ENCODE data around the gene NUMA1.
A peak's percentile ranks its signal among the peaks of the same experiment; 100 is the strongest.

The NUMA1 gene

DNA sequence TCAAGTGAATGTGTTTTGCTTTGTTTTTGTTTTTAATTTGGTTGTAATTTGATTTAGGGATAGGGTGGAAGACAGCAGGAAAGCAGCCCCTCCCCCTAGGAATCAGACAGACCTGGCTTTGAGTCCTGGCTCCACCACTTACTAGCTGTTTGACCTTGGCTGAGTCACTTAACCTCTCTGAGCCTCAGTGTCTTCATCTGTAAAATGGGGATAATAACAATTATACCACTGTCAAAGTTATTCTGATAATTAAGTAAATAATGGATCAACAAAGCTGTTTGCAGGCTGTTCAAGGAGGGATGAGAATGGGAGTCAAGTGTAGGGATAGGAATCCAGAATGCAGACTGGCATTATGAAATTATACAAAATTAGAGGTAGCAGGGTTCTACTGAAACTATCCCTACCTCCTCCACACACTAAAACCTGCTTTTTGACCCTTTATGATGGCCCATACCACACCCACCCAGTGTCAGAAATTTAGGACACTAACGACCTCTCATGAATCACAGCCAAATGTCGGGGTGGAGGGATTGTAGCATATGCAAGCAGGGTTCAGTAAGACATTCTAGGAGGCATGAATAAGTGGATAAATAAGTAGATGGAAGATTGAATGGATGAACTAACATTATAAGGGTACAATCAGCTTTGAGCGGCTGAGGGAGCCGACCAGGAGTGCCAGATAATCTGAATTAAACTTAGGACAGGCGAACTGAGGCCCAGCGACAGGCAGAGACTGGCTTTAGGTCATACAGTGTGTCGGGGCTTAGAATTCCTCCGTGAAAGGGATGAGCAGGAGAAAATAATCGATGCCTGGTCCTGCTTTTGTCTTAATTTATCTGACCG, 31.2 kb upstream of the NUMA1 start:
- no peaks in the 10 kb centered on the region for H3K27me3 ChIP-seq (ENCODE audit: control insufficient read depth, insufficient read depth, low read length)
- peak overlapping the region; percentile 37 for H3K9ac ChIP-seq
- H3K36me3 ChIP-seq (ENCODE audit: control insufficient read depth, insufficient read depth, low read length), result no peaks in the 10 kb centered on the region
- H3K4me2 ChIP-seq (ENCODE audit: low read length), result peak overlapping the region; percentile 95
- H2AFZ ChIP-seq, result peak overlapping the region; percentile 79
- H3K27ac ChIP-seq, result peak overlapping the region; percentile 99
- H3K79me2 ChIP-seq, result no peaks in the 10 kb centered on the region
- TF ChIP-seq, protein P1, sequence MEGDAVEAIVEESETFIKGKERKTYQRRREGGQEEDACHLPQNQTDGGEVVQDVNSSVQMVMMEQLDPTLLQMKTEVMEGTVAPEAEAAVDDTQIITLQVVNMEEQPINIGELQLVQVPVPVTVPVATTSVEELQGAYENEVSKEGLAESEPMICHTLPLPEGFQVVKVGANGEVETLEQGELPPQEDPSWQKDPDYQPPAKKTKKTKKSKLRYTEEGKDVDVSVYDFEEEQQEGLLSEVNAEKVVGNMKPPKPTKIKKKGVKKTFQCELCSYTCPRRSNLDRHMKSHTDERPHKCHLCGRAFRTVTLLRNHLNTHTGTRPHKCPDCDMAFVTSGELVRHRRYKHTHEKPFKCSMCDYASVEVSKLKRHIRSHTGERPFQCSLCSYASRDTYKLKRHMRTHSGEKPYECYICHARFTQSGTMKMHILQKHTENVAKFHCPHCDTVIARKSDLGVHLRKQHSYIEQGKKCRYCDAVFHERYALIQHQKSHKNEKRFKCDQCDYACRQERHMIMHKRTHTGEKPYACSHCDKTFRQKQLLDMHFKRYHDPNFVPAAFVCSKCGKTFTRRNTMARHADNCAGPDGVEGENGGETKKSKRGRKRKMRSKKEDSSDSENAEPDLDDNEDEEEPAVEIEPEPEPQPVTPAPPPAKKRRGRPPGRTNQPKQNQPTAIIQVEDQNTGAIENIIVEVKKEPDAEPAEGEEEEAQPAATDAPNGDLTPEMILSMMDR (IDR thresholded peaks at IDR 0.05), result no peak
- peaks cover 11% of the 10 kb centered on the region for H3K4me1 ChIP-seq
- H3K4me3 ChIP-seq (ENCODE audit: low read depth, low read length), result peak overlapping the region; percentile 92
- no peaks in the 10 kb centered on the region for H3K9me3 ChIP-seq (ENCODE audit: control insufficient read depth, low read length)

GRCh38 chr11:72105888-72106287, 25.5 kb upstream of the NUMA1 start, which contains the start of gene TOMT:
Gene TOMT, plus strand, starts transcription at chr11:72105924. Its CDS starts 28 bp downstream, at chr11:72105952.
- Histone ChIP-seq H3K4me1 (peaks cover 5% of the 10 kb centered on the region), H3K79me2 (peaks cover 9% of the 10 kb centered on the region), H3K9me3 (ENCODE audit: control insufficient read depth, low read length) (no peaks in the 10 kb centered on the region), H3K27ac (no peak within 1 kb of the TSS), H3K4me2 (ENCODE audit: low read length) (no peak within 1 kb of the TSS), H2AFZ (no peak within 1 kb of the TSS), H3K9ac (no peak within 1 kb of the TSS), H3K27me3 (ENCODE audit: control insufficient read depth, insufficient read depth, low read length) (no peaks in the 10 kb centered on the region), H3K36me3 (ENCODE audit: control insufficient read depth, insufficient read depth, low read length) (no peaks in the 10 kb centered on the region), H3K4me3 (ENCODE audit: low read depth, low read length) (no peak within 1 kb of the TSS)
- TF ChIP-seq, protein P1 (IDR thresholded peaks at IDR 0.05), result no peak

DNA sequence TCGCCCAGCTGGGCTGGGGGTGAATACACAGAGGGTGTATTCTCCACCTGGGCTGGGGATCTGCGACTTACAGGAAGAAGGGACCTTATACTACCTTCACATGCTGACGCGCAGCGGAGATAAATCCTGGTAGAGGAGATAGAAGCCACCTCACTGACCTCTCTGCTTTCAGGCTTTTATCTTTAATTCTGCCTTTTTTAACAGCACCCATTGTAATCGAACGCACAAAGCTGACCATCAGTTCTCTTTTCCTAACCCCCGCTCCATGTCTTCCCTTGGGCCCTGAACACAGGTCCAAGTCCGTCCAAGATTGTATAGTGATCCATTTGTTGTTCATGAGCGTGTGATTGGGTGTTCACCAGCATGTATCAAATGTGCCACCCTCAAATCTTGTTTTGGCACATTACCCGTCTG, 23.4 kb upstream of the NUMA1 start:
- Histone ChIP-seq H2AFZ (peak overlapping the region; percentile 86), H3K4me2 (ENCODE audit: low read length) (peak overlapping the region; percentile 89), H3K4me1 (peaks cover 5% of the 10 kb centered on the region), H3K79me2 (peaks cover 12% of the 10 kb centered on the region), H3K27ac (peak overlapping the region; percentile 91), H3K36me3 (ENCODE audit: control insufficient read depth, insufficient read depth, low read length) (no peaks in the 10 kb centered on the region), H3K27me3 (ENCODE audit: control insufficient read depth, insufficient read depth, low read length) (no peaks in the 10 kb centered on the region), H3K9ac (no peak overlapping the region), H3K9me3 (ENCODE audit: control insufficient read depth, low read length) (no peaks in the 10 kb centered on the region), H3K4me3 (ENCODE audit: low read depth, low read length) (peak overlapping the region; percentile 45)
- TF ChIP-seq, protein P1 (IDR thresholded peaks at IDR 0.05), result no peak

GRCh38 chr11:72102946-72103753, 22.8 kb upstream of the NUMA1 start, which contains the start of gene LAMTOR1:
Gene LAMTOR1, minus strand, starts transcription at chr11:72103297. Its CDS starts 73 bp downstream, at chr11:72103224.
- peaks cover 5% of the 10 kb centered on the region for H3K4me1 ChIP-seq

More at GRCh38 chr11:72102946-72103753, 22.8 kb upstream of the NUMA1 start, which contains the start of gene LAMTOR1:
- Histone ChIP-seq H3K79me2 (peaks cover 12% of the 10 kb centered on the region), H3K9ac (peak within 1 kb of the TSS; percentile 87), H3K9me3 (ENCODE audit: control insufficient read depth, low read length) (no peaks in the 10 kb centered on the region), H3K4me2 (ENCODE audit: low read length) (peak within 1 kb of the TSS; percentile 95), H3K27me3 (ENCODE audit: control insufficient read depth, insufficient read depth, low read length) (no peaks in the 10 kb centered on the region), H3K27ac (peak within 1 kb of the TSS; percentile 91), H3K36me3 (ENCODE audit: control insufficient read depth, insufficient read depth, low read length) (no peaks in the 10 kb centered on the region), H2AFZ (peak within 1 kb of the TSS; percentile 86), H3K4me3 (ENCODE audit: low read depth, low read length) (peak within 1 kb of the TSS; percentile 87)
- TF ChIP-seq, protein P1 (IDR thresholded peaks at IDR 0.05), result peak; percentile 31

Data from parathyroid adenoma (tissue), 2 donors.